K562 (cell line): ENCODE data around the gene TM2D3. TPM values are rescaled to one million over a fixed set of nuclear protein-coding genes. Genes with fewer than 3 reads are reported as not detected.

ENCODE experiments used
- CHD2 ChIP-seq: IDR thresholded peaks from 2 replicates; pipeline ENCODE4 v1.6.1; 2011; ENCODE audit warnings: low read depth, low read length
- GTF2F1 ChIP-seq: IDR thresholded peaks from 2 replicates; pipeline ENCODE4 v1.6.1; 2011; ENCODE audit warnings: low read depth, low read length, improper control_type of control experiment
- HMBOX1 ChIP-seq: sonication (generic); IDR thresholded peaks from 2 replicates; pipeline ENCODE4 v1.6.1; 2016
- PHB2 ChIP-seq: fragments of 450-650 bp; IDR thresholded peaks from 2 replicates; pipeline ENCODE4 v1.6.1; 2017; ENCODE audit warnings: low read depth
- SOX6 ChIP-seq: fragments of 450-650 bp; IDR thresholded peaks from 2 replicates; pipeline ENCODE4 v1.6.1; 2014; ENCODE audit warnings: mild to moderate bottlenecking
- STAT6 ChIP-seq: sonication (generic); formaldehyde crosslinking; IDR thresholded peaks from 2 replicates; pipeline ENCODE4 v1.8.1; 2023; ENCODE audit warnings: mild to moderate bottlenecking, missing genetic modification reagents
- ZNF12 ChIP-seq: sonication (generic); formaldehyde crosslinking; IDR thresholded peaks from 2 replicates; pipeline ENCODE4 v1.4.0; 2020; ENCODE audit warnings: mild to moderate bottlenecking, missing genetic modification reagents
- ZNF121 ChIP-seq: sonication (generic); formaldehyde crosslinking; conservative IDR thresholded peaks from 2 replicates; pipeline ENCODE4 v1.8.0; 2022; ENCODE audit warnings: missing genetic modification reagents
- polyA plus RNA-seq, 8 experiments: library from polyadenylated mRNA; depleted of rRNA in 4 of 8; stranded (reverse) in 5 of 8; unstranded in 3 of 8; fragments of >200 nt; fragmentation: Nextera tagmentation in 2 of 8; fragmentation: Illumina TruSeq in 1 of 8; extraction: Ambion mirVana in 2 of 8; extraction: Trizol in 1 of 8; gene quantifications; 2 replicates each; pipeline versions ENCODE4 v1.2.1 to v1.2.3, GENCODE V29; 2011 to 2014; ENCODE audit warnings: inconsistent platforms in 1 of 8, missing spikeins in 1 of 8
- total RNA-seq, 7 experiments: library from RNA; depleted of rRNA in 6 of 7; stranded (reverse); fragments of >200 nt in 6 of 7; fragmentation: Illumina TruSeq in 2 of 7; extraction: Trizol in 2 of 7; gene quantifications; 2 replicates each; pipeline versions ENCODE4 v1.2.1 to v1.2.3, GENCODE V29; 2011 to 2021; ENCODE audit warnings: low replicate concordance in 1 of 7

TM2D3 gene
- total and polyA plus RNA-seq, 9 of the 15 experiments (the other 6 are each of a cell fraction or from before 2014, with no cell fraction given), result 16.5 to 67.9 (median 31.3) TPM

- TF ChIP-seq STAT6 (CRISPR knock-in tag), result no peak
- no peak for TF ChIP-seq HMBOX1
- TF ChIP-seq SOX6, result no peak
- TF ChIP-seq CHD2, result no peak
- no peak for TF ChIP-seq ZNF12 (CRISPR knock-in tag)
- no peak for TF ChIP-seq GTF2F1
- TF ChIP-seq ZNF121 (CRISPR knock-in tag), result no peak
- no peak for TF ChIP-seq PHB2
- TF ChIP-seq, all 486 proteins: peak for 3
Measured at GRCh38 chr15:101635944-101636727, 16.0 kb downstream of the TM2D3 start (continued).
